OCI-LY7 (cell line): Measurements from ENCODE around the gene TUBB1.

Experiments used
- CTCF ChIP-seq: fragments of 200-600 bp; sonication (generic); conservative IDR thresholded peaks from 2 replicates; pipeline ENCODE4 v1.5.1; 2014; ENCODE audit warnings: mild to moderate bottlenecking, antibody characterized with exemption, low read length, moderate library complexity, mixed read lengths
- EZH2phosphoT487 ChIP-seq: fragments of 200-600 bp; sonication (generic); IDR thresholded peaks from 2 replicates; pipeline ENCODE4 v1.6.1; 2018; ENCODE audit warnings: low read depth, borderline replicate concordance, mild to moderate bottlenecking, mixed run types, antibody characterized with exemption, low read length, moderate library complexity, mixed read lengths

- no peak for TF ChIP-seq EZH2phosphoT487
- no peak for TF ChIP-seq CTCF
Observed at GRCh38 chr20:58980711-58981627, 38.3 kb upstream of the TUBB1 start, which contains the start of gene NELFCD.
